ENCODE measurements around the gene CASZ1. TPM values are rescaled to one million over a fixed set of nuclear protein-coding genes. Genes with fewer than 3 reads are reported as not detected.

CASZ1 gene
- total RNA-seq, 6 experiments from 2014 or later = 0.14 to 0.67 (median 0.43) TPM

DNA sequence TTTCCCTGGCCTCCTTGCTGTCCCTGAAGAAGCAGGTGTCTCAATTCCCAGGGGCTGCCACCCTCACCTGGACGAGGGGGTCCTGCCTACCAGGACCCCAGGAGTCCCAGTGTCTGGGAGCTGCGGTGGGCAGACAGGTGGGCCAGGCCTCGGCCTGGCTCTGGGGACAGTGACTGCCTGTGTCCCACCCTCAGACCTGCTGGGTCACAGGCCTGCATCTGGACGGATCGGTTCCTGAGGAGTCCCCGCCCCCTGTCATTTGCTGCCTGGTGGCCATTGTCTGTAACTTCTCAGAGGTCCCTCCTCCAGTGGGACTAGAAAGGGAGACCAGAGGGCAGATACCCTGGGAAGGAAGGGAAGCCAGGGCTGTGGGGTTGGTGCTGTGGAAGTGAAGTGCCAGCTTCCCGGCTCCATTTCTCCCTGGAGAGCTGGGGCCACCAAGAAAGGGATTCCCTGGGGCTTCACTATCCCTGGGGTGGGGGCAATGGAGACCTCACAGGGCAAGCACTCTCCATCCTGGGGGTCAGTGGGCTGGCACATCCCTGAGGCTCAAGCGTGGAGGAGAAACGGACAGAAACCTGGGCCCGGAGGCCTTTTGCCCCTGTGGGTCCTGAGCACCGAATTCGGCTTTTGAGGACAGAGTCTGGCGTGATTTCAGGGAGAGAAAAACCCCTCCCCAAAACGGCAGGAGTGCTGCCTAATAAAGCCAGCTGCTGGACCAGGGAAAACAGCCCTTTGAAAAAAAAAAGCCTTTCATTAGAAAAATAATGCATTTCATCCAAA, 164.4 kb downstream of the CASZ1 start:
- H3K27me3 Mint-ChIP-seq (ENCODE audit: insufficient read depth) = no peaks in the 10 kb centered on the region; the same call in none of the 2 replicates
- TF ChIP-seq, protein P1, sequence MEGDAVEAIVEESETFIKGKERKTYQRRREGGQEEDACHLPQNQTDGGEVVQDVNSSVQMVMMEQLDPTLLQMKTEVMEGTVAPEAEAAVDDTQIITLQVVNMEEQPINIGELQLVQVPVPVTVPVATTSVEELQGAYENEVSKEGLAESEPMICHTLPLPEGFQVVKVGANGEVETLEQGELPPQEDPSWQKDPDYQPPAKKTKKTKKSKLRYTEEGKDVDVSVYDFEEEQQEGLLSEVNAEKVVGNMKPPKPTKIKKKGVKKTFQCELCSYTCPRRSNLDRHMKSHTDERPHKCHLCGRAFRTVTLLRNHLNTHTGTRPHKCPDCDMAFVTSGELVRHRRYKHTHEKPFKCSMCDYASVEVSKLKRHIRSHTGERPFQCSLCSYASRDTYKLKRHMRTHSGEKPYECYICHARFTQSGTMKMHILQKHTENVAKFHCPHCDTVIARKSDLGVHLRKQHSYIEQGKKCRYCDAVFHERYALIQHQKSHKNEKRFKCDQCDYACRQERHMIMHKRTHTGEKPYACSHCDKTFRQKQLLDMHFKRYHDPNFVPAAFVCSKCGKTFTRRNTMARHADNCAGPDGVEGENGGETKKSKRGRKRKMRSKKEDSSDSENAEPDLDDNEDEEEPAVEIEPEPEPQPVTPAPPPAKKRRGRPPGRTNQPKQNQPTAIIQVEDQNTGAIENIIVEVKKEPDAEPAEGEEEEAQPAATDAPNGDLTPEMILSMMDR (IDR thresholded peaks at IDR 0.05) = no peak
- no peak overlapping the region for H3K27ac Mint-ChIP-seq
- H3K36me3 Mint-ChIP-seq (ENCODE audit: low read depth) = no peaks in the 10 kb centered on the region
- no peak overlapping the region for H3K4me3 Mint-ChIP-seq
- no peaks in the 10 kb centered on the region for H3K9me3 Mint-ChIP-seq
- DNase-seq = no peak
- no peaks in the 10 kb centered on the region for H3K4me1 Mint-ChIP-seq (ENCODE audit: low read depth)

DNA sequence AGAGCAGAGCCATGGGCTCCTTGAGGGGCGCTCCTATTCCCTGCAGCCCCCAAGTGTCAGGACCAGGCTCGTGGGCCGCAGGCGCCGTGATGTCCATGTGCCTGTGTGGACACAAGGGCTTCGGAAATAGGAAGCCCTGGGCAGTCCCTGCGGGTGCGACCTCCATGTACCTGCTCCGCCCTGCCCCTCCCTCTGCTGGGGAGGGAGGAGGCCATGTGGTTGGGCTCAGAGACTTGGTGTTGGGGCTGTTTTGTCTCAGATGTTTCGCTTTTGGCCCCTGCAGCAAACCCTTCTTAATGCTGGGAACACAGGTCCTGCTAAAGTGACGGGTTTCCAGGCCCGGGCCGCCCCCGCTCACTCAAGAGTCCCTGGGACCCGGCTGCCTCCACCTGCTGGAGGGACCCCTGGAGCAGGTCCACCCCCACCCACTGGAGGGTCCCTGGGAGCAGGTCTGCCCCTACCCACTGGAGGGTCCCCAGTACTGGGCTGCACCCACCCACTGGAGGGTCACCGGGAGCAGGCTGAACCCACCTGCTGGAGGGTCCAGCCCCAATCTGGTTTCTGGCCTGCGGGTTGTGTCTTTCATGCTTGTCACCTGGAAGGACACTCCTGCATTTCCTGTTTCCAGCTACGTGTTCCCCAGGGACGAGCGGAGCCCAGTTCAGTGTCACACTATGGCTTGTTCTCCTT, 165.2 kb downstream of the CASZ1 start:
- H3K36me3 Mint-ChIP-seq (ENCODE audit: low read depth) = no peaks in the 10 kb centered on the region

DNA sequence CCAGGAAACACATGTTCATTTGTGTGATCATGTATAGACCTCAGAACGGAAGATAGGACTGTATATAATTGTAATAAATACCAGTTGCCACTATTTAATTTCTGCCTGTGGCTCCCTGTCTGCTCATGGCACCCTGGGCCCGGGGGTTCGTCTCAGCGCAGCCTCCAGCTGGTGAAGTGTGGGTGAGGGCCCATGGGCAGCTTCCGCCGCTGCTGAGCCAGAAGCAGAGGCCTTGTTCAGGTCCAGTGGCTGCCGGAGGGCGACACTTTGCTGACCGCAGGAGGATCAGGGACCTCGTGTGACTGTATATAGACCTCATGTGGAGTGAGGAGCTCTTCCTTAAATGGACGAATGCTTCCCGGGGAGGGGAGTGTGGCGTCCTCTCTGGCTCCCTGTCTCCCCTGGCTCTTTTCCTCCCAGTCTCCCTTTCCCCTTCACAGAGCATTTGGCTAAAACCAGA, 165.8 kb downstream of the CASZ1 start:
- H3K27ac Mint-ChIP-seq = no peak overlapping the region
- TF ChIP-seq, protein P1 (IDR thresholded peaks at IDR 0.05) = no peak
- DNase-seq = no peak
- H3K36me3 Mint-ChIP-seq (ENCODE audit: low read depth) = no peaks in the 10 kb centered on the region
- no peaks in the 10 kb centered on the region; the same call in none of the 2 replicates for H3K27me3 Mint-ChIP-seq (ENCODE audit: insufficient read depth)
- H3K4me1 Mint-ChIP-seq (ENCODE audit: low read depth) = no peaks in the 10 kb centered on the region
- H3K9me3 Mint-ChIP-seq = no peaks in the 10 kb centered on the region
- H3K4me3 Mint-ChIP-seq = no peak overlapping the region

More for the DNA sequence above, 165.2 kb downstream of the CASZ1 start:
- TF ChIP-seq, protein P1 (IDR thresholded peaks at IDR 0.05) = no peak
- no peak overlapping the region for H3K27ac Mint-ChIP-seq
- no peaks in the 10 kb centered on the region; the same call in none of the 2 replicates for H3K27me3 Mint-ChIP-seq (ENCODE audit: insufficient read depth)
- H3K9me3 Mint-ChIP-seq = no peaks in the 10 kb centered on the region
- DNase-seq = no peak
- no peaks in the 10 kb centered on the region for H3K4me1 Mint-ChIP-seq (ENCODE audit: low read depth)
- H3K4me3 Mint-ChIP-seq = no peak overlapping the region

DNA sequence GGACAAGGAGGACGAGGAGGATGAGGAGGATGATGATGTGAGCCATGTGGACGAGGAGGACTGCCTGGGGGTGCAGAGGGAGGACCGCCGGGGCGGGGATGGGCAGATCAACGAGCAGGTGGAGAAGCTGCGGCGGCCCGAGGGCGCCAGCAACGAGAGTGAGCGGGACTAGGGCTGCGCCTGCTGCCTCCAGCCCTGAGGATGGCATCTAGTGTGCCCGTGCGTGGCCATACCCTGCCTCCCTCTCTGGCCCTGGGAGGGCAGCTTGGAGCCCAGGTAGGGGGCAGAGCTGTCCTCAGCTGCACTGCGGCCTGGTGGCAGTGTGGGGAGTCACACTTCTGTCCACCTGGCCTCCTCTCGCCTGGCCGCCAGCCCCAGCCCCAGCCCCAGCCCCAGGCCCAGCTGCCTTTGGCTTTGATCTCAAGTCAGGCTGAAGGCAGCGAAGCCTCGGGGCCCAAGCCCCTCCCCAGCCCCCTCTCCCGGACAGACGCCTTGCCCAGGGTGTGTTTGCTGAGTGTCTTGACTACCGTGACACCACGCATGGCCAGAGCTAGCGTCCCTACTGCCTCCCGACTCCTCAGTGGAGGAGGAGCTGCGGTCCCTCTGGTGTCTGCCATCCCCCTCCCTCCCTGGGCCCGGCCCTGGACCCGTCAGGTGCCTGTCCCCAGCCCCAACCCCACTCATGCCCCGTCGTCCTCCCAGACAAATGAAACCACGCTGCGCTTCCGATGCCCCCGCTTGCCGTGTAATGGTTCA, 166.5 kb downstream of the CASZ1 start:
- no peaks in the 10 kb centered on the region for H3K36me3 Mint-ChIP-seq (ENCODE audit: low read depth)
- no peaks in the 10 kb centered on the region; the same call in none of the 2 replicates for H3K27me3 Mint-ChIP-seq (ENCODE audit: insufficient read depth)
- TF ChIP-seq, protein P1 (IDR thresholded peaks at IDR 0.05) = peak; percentile 44
- H3K9me3 Mint-ChIP-seq = no peaks in the 10 kb centered on the region
- no peak overlapping the region for H3K4me3 Mint-ChIP-seq
- no peak overlapping the region for H3K27ac Mint-ChIP-seq
- no peak for DNase-seq
- no peaks in the 10 kb centered on the region for H3K4me1 Mint-ChIP-seq (ENCODE audit: low read depth)

DNA sequence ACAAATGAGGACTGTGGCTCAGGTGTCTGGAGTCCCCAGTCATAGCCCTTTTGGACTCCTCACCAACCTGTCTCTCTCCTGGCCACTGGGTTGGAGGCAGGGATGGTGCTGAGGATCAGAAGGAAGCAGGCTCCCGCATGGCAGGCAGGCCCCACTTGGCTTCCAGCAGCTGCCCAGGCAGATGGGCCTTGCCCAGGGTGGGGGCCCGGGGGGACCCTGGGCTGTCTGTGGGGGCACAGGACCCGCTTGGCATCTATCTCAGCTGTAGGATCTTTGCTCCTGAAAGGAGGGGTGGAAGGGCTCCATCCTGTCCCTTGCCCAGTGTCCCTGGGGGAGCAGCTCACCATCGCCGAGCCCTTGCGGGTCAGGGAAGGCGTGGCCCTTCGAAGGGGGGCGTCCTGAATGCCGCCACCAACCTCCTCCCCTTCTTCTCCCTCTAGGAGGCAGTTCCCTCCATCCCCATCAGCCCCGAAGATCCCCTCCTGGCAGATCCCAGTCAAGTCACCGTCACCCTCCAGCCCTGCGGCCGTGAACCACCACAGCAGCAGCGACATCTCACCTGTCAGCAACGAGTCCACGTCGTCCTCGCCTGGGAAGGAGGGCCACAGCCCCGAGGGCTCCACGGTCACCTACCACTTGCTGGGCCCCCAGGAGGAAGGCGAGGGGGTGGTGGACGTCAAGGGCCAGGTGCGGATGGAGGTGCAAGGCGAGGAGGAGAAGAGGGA, 167.2 kb downstream of the CASZ1 start:
- H3K27ac Mint-ChIP-seq = no peak overlapping the region
- H3K4me1 Mint-ChIP-seq (ENCODE audit: low read depth) = no peaks in the 10 kb centered on the region
- no peaks in the 10 kb centered on the region for H3K36me3 Mint-ChIP-seq (ENCODE audit: low read depth)
- TF ChIP-seq, protein P1 (IDR thresholded peaks at IDR 0.05) = no peak
- no peaks in the 10 kb centered on the region for H3K9me3 Mint-ChIP-seq
- H3K27me3 Mint-ChIP-seq (ENCODE audit: insufficient read depth) = no peaks in the 10 kb centered on the region; the same call in none of the 2 replicates
- DNase-seq = no peak
- H3K4me3 Mint-ChIP-seq = no peak overlapping the region
